ENCODE data around the gene GNB1. TPM values are rescaled to one million over a fixed set of nuclear protein-coding genes. Genes with fewer than 3 reads are reported as not detected.

Gene GNB1
- total and polyA plus RNA-seq, 10 of the 15 experiments (the other 5 are each of a cell fraction or from before 2014, with no cell fraction given) = 23.0 to 392 (median 93.9) TPM

DNA sequence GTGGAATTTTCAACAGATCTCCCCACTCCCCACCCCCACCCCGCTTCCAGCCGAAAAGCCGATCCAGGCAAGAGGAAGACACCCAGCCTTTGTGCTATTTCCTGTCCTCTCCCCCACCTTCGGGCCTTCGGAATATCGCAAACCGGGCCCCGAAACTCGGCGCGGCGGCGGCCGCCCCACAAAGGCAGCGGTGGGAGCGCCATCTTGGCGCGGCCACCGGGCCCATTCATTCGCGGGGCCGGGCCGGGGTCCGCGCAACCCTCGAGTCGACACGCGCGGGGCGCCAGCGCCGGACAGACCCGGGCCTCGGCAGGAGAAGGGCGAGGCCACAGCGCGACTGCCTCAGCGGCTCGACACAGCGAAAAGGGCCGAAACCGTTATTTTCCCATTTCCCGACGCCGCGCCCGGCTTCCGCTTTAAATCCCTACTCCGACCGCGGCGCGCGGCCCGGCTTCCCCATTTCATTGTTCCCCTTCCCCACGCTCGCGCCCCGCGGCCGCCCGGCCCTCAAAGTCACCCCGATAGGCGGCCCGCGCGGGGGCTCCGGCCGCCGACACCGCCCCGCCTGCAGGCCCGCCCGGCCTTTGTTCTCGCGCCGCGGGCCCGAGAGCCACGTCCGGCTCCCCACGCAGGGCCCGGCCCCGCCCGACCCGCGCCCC, 911 bp downstream of the GNB1 start (continued):
- TF ChIP-seq, protein P1, sequence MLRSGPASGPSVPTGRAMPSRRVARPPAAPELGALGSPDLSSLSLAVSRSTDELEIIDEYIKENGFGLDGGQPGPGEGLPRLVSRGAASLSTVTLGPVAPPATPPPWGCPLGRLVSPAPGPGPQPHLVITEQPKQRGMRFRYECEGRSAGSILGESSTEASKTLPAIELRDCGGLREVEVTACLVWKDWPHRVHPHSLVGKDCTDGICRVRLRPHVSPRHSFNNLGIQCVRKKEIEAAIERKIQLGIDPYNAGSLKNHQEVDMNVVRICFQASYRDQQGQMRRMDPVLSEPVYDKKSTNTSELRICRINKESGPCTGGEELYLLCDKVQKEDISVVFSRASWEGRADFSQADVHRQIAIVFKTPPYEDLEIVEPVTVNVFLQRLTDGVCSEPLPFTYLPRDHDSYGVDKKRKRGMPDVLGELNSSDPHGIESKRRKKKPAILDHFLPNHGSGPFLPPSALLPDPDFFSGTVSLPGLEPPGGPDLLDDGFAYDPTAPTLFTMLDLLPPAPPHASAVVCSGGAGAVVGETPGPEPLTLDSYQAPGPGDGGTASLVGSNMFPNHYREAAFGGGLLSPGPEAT (IDR thresholded peaks at IDR 0.05; ENCODE audit: low read depth) = no peak
- TF ChIP-seq, protein P2, sequence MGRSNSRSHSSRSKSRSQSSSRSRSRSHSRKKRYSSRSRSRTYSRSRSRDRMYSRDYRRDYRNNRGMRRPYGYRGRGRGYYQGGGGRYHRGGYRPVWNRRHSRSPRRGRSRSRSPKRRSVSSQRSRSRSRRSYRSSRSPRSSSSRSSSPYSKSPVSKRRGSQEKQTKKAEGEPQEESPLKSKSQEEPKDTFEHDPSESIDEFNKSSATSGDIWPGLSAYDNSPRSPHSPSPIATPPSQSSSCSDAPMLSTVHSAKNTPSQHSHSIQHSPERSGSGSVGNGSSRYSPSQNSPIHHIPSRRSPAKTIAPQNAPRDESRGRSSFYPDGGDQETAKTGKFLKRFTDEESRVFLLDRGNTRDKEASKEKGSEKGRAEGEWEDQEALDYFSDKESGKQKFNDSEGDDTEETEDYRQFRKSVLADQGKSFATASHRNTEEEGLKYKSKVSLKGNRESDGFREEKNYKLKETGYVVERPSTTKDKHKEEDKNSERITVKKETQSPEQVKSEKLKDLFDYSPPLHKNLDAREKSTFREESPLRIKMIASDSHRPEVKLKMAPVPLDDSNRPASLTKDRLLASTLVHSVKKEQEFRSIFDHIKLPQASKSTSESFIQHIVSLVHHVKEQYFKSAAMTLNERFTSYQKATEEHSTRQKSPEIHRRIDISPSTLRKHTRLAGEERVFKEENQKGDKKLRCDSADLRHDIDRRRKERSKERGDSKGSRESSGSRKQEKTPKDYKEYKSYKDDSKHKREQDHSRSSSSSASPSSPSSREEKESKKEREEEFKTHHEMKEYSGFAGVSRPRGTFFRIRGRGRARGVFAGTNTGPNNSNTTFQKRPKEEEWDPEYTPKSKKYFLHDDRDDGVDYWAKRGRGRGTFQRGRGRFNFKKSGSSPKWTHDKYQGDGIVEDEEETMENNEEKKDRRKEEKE (IDR thresholded peaks at IDR 0.05) = no peak
- no peak for TF ChIP-seq NR2C2 (IDR thresholded peaks at IDR 0.05; ENCODE audit: borderline replicate concordance, control insufficient read depth, insufficient read length, low read depth)

DNA sequence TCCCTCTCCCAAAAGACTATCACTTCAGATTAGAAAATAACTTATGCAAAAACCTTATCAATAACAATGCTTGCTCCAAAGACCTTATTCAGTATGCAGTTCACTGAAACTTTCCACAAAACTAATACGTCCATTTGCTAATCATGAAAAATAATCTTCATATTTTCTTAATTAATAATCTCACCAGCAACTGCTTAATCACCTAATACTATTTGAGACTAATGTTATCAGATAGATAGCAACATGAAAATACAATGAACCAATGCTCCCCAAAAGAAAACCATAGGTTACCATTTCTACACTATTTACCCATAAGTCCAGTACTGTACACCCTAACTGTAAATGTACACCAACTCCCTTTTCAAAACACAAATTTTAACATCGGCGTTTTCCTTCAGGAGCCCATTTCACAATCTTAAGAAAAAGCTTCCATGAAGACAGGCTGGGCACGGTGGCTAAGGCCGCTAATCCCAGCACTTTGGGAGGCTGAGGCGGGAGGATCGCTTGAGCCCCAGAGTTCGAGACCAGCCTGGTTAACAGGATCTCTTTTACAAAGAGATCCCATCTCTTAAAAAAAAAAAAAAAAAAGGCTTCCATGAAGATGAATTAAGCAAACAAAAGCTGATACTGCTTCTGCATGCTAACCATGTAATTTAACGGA, 1.7 kb downstream of the GNB1 start:
- peaks cover 64% of the 10 kb centered on the region for H3K79me2 ChIP-seq (ENCODE audit: control insufficient read depth, insufficient read depth, low read length)
- FAIRE-seq (no peak), ATAC-seq (no peak), DNase-seq (ENCODE audit: low read depth, low spot score) (no peak)
- H3K9me3 ChIP-seq (replicated peaks; ENCODE audit: control insufficient read depth, insufficient read depth, low read length) = no peaks in the 10 kb centered on the region
- H2AFZ ChIP-seq (ENCODE audit: control insufficient read depth, low read depth, low read length) = no peak overlapping the region
- 2% methylated on average over 9 of the region's 9 CpGs for WGBS (ENCODE audit: insufficient coverage, insufficient replicate concordance, low lambda C conversion rate, missing lambda C conversion rate)
- in situ Hi-C loops (cut with MboI) (no loop called here), intact Hi-C loops (cut with micrococcal nuclease; ENCODE audit: unreplicated experiment) (loop anchor here (5.0 kb wide), 1 partner anchor 47 kb away; no protein-coding TSS in a partner anchor)
- ChIA-PET POLR2A (interaction anchor here (0.6 to 1.6 kb wide), 4 partner anchors 20 to 265 kb away, joined by 3 to 7 read pairs (median 3); no protein-coding TSS in a partner anchor), SMC1A (ENCODE audit: uncharacterized antibody, unreplicated experiment) (interaction anchor here (0.8 to 2.7 kb wide), 9 partner anchors 11 to 113 kb away, joined by 3 to 14 read pairs (median 3); no protein-coding TSS in a partner anchor), CTCF (interaction anchor here (0.6 to 5.1 kb wide), 4 partner anchors 16 to 316 kb away, joined by 3 to 26 read pairs (median 4); no protein-coding TSS in a partner anchor), RAD21 (ENCODE audit: unreplicated experiment) (interaction anchor here (1.2 to 3.0 kb wide), 2 partner anchors 19 to 110 kb away, joined by 3 to 12 read pairs; no protein-coding TSS in a partner anchor)
- H3K9ac ChIP-seq (ENCODE audit: control insufficient read depth, insufficient read depth, low read length) = peak overlapping the region; percentile 92
- H3K27ac ChIP-seq (ENCODE audit: control insufficient read depth, insufficient read depth) = peak overlapping the region; percentile 84
- H4K20me1 ChIP-seq (ENCODE audit: control insufficient read depth, insufficient read depth) = no peaks in the 10 kb centered on the region
- no peaks in the 10 kb centered on the region for H3K36me3 ChIP-seq (ENCODE audit: control insufficient read depth in 2 of 2, insufficient read depth in 2 of 2, low read length in 1 of 2)
- H3K4me2 ChIP-seq (ENCODE audit: control insufficient read depth, insufficient read depth) = peak overlapping the region; percentile 77
- peak overlapping the region; percentile 97 for H3K4me3 ChIP-seq
- BruUV-seq (replicated peaks) = TSS peak; percentile 66
- H3K27me3 ChIP-seq (replicated peaks in 1 of 2; ENCODE audit: control insufficient read depth in 2 of 2, insufficient read depth in 2 of 2, low read length in 1 of 2) = no peaks in the 10 kb centered on the region
- H3K4me1 ChIP-seq (ENCODE audit: control insufficient read depth, insufficient read depth, low read length) = peaks cover 15% of the 10 kb centered on the region
- TF ChIP-seq, protein P3, sequence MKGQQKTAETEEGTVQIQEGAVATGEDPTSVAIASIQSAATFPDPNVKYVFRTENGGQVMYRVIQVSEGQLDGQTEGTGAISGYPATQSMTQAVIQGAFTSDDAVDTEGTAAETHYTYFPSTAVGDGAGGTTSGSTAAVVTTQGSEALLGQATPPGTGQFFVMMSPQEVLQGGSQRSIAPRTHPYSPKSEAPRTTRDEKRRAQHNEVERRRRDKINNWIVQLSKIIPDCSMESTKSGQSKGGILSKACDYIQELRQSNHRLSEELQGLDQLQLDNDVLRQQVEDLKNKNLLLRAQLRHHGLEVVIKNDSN (IDR thresholded peaks at IDR 0.05; ENCODE audit: borderline replicate concordance, extremely low read length, insufficient read depth, low read depth, low read length) = no peak
- no peak for TF ChIP-seq MYC (IDR thresholded peaks at IDR 0.05; ENCODE audit: insufficient read depth, insufficient read length, insufficient replicate concordance, low read length, severe bottlenecking)
- no peak for TF ChIP-seq YBX1 (IDR thresholded peaks at IDR 0.05)
- TF ChIP-seq POLR2AphosphoS5 (IDR thresholded peaks at IDR 0.05; ENCODE audit: low read length) = no peak
- TF ChIP-seq, protein P4, sequence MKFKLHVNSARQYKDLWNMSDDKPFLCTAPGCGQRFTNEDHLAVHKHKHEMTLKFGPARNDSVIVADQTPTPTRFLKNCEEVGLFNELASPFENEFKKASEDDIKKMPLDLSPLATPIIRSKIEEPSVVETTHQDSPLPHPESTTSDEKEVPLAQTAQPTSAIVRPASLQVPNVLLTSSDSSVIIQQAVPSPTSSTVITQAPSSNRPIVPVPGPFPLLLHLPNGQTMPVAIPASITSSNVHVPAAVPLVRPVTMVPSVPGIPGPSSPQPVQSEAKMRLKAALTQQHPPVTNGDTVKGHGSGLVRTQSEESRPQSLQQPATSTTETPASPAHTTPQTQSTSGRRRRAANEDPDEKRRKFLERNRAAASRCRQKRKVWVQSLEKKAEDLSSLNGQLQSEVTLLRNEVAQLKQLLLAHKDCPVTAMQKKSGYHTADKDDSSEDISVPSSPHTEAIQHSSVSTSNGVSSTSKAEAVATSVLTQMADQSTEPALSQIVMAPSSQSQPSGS (IDR thresholded peaks at IDR 0.05; ENCODE audit: low read length) = no peak
- no peak for TF ChIP-seq SMARCA5 (IDR thresholded peaks at IDR 0.05)
- TF ChIP-seq, protein P1 (IDR thresholded peaks at IDR 0.05; ENCODE audit: low read depth) = no peak

Measured in GM12878 (cell line).